ENCODE measurements around the gene SMCO2.
"Not testable (repeated sequence)": the region's sequence is repeated elsewhere in the genome, so short reads cannot be mapped to it uniquely, and the experiment has no call there.

The SMCO2 gene

GRCh38 chr12:27530157-27530922 lies 83.8 kb downstream of the SMCO2 start:
- DNase-seq (ENCODE audit: low spot score) = no peak

DNA sequence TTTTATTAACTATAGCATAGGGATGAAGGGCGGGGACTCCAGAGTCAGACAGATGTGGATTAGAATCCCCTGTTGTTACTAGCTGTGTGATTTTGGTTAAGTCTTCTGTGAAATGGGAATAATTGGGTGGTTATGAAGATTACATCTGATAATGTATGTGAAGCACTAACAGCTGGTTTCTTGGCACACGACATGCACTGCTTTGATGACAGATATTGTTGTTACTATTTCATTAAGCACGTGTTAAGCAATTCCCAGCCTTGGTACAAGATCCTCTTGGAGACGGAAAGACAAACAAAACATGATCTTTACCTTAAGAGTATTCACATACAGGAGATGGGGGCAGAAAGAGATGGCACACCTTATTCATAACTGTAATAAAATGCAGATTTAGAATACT lies 85.4 kb downstream of the SMCO2 start:
- DNase-seq (ENCODE audit: low spot score) = no peak

GRCh38 chr12:27534060-27534764 lies 87.7 kb downstream of the SMCO2 start:
- DNase-seq (ENCODE audit: low spot score) = no peak

DNA sequence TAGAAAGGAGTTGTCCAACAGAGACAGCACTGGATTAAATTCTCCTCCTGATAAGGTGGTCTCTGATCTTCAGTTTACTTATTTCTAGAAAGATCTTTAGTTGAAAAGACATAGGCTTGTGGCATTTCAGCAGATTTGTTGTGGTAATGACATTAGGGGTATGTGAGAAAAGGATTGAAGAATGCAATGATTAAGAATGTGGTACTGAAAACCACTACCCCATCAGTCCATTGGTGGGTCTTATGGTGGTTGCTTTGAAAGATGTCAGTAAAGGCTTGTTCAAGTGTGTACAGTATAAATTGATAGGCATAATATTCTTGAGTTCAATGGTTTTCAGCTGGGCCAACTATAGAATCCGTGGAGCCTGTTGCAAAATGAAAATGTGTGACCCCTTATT lies 88.2 kb downstream of the SMCO2 start:
- no peak for DNase-seq (ENCODE audit: low spot score)

DNA sequence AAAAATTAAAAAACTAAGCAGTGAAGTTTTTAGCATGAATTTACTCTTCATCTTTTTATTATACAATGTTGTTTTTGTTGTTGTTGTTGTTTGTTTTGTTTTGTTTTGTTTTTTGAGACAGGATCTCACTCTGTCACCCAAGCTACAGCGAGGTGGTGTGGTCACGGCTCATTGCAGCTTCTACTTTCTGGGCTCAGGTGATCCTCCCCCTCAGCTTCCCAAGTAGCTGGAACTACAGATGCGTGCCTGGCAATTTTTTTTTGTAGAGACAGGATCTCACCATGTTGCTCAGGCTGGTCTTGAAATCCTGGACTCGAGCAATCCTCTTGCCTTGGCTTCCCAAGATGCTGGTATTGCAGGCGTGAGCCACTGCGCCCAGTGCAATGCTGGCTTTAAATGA lies 88.8 kb downstream of the SMCO2 start:
- no peak for DNase-seq (ENCODE audit: low spot score)

DNA sequence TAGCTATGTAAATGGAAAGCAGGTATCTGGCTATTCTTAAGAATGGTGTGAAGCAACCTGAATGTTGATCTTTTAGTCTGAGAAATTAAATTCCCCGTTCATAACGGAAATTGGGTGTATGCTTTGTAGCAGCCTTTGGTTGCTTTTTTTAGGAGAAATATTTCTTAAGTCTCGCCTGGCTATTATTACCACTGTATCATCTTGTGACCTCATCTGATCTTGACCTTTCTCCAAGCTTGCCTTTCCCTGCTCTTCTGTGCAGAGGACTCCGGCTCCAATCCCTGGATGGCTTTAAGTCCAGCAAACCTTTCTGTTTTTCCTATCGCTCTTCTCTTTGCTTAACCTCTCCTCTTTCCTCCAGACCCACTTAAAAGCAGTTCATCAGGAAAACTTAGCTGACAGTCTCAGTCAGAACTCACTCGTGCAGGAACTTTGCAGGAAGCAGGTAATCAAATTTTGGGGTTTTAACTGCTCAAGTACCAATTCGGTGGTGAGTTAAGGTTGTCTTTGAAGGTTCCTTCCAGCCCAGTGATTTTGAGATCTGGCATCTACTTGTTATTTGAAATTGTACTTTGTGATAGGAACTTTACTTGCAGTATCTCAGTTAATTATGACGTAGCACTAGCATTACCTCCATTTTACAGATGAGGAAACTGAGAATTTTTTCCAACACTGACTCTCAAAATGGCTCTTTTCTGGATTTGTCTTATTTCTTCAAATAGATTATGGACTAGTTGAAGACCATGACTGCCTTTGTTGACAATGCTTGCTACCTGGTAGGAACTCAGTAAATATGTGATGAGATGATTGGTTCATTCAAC lies 91.5 kb downstream of the SMCO2 start:
- no peak for DNase-seq (ENCODE audit: low spot score)

GRCh38 chr12:27539191-27539631 lies 92.7 kb downstream of the SMCO2 start:
- no peak for DNase-seq (ENCODE audit: low spot score)

GRCh38 chr12:27541031-27541719 lies 94.6 kb downstream of the SMCO2 start:
- no peak for DNase-seq (ENCODE audit: low spot score)

- DNase-seq (ENCODE audit: low spot score) = no peak
These were observed 96.1 kb downstream of the SMCO2 start for GRCh38 chr12:27542628-27543027.

DNA sequence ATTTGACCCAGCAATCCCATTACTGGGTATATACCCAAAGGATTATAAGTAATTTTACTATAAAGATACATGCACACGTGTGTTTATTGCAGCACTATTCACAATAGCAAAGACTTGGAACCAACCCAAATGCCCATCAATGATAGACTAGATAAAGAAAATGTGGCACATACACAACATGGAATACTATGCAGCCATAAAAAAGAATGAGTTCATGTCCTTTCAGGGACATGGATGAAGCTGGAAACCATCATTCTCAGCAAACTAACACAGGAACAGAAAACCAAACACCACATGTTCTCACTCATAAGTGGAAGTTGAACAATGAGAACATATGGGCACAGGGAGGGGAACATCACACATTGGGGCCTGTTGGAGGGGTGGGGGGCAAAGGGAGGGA lies 98.3 kb downstream of the SMCO2 start:
- not testable (repeated sequence) for DNase-seq (ENCODE audit: low spot score)

DNA sequence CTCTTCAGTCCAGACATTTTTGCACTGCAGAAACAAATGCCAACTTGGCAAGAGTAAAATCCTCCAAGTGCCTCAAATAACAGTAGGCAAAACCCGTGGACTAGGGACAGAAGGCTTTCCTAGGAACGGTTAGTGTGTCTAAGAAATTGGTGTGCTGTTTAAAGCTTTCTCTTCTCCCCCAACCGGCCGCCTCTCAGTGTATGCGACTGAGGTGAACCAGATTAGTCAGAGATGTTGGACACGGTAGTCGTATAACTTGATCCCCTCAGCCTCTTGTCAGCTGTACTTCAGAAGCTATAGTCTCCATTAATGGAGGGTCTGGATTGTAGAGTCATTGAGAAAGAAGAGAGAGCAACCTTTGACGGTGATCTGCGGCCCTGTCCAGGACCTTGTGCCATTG lies 99.1 kb downstream of the SMCO2 start:
- DNase-seq (ENCODE audit: low spot score) = no peak

DNA sequence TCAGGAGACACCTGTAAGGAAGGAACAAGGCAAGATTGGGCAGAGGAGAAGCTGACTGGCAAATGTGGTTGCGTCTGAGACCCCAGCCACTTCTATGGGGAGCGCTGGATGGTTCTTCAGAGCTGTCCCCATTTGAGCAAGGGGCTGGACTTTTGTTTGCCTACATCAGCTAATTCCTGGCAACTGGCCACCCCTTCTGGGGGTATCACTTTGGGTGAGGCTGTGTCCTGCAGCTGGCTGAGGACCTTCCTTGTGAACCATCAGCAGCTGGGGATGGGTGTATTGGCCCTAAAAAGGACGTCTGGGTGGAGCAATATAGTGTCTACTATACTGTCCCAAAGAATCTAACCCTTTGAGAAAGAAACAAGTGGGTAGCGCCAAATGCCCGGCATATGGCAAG lies 101.1 kb downstream of the SMCO2 start:
- no peak for DNase-seq (ENCODE audit: low spot score)

DNA sequence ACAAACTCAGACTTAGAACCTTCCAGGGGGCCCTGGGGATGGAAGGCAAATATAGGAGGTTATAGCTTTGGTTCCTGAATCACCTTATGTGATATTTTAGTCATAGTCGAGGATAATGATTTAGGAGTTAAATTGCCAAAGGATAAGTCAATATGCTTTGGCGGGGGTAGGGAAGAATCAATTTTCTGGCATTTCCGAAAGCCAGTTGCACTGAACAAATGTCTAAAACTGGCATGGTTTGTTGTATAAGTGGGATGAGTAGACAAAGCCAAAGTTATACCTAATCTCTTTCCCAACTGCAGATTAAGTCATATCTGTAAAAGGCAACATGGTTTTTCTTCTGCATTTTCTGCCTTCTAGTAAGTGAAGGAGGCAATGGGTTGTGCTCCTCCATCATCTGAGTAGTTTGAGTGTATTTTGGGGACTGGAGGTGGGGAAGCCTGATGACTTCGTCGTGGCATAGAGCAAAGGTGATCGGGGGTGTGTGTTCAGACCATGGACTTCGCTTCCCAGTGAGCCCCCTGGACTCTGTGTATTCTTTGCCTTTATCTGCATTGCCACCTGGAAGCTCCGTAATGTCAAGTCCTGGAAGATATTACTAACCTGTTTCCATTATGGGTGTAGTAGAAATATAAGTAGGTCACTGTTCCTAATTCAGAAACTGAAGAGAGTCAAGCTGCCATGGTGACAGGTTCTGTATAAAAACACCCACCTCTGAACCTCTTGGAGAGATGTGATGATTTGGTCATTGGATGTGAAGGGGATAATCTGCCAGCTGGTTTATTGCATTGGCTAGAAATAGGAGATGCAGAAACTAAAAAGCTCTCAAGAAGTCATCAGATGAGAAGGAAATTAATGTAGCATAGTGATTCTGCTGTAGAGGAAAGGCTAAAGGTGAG lies 102.0 kb downstream of the SMCO2 start:
- no peak for DNase-seq (ENCODE audit: low spot score)

DNA sequence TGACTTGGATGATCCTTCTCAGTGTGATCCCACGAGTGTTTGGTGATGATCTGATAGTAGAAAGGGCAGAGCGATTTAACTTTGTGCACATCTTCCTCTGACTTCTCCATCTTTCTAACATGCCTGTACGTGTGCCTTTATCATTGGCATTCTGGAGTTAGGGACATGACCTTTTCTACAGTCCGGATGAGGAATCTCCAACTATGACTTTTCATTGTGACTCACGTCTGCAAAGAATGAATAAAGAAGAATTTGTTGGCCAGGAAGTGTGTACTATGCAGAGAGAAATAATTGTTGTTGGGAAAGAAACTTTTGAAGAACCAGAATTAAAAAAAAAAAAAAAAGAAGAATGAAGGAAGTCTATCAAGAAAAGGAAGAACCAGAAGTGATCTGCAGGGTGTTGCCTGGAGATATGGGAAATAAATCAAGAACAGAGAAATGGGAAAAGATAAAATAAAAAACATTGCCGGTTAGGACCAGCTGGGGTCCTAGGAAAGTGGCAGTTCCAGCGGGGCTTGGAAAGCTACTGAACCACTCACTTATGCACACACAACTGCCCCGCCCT lies 102.8 kb downstream of the SMCO2 start:
- DNase-seq (ENCODE audit: low spot score) = no peak

DNA sequence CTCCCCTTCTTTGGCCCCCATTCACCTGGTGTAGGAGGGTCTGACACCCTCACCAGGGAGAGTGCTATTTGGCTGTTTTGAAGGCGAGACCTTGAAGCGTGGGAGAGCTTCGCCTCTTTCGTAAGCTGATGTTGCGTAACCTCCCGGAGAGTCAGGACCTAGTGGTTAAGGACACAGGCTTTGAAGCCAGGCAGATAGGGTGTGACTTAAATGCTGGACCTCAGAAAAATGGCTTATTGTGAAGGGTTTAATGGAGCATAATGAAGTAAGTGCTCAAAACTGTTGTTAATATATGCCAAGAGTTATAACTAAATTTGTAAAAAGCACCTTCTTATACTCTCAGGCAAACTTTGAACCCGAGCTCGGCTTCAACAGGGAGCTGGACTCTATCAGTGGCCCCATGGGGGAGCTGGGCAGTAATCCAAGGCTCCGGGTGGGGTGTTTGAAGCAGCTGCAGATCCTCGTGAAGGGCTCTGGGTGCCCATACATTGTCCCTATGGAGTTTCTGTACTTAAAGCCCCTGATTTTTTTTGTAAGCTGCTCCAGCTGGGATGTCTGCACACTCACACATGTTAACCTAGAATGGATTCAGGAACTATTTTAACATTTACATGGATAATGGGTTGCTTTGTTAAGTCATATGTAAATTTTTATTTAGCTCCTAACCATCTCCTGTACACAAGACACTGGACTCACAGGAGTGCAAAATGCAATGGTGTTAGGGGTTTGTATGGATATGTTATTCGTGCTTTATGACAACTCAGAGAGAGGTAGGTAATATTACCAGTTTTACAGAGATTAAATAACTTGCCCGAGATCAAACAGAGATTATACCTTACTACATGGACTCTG lies 103.5 kb downstream of the SMCO2 start:
- no peak for DNase-seq (ENCODE audit: low spot score)

- no peak for DNase-seq (ENCODE audit: low spot score)
These were observed 104.1 kb downstream of the SMCO2 start for GRCh38 chr12:27550653-27550975.

- no peak for DNase-seq (ENCODE audit: low spot score)
These were observed 104.8 kb downstream of the SMCO2 start for GRCh38 chr12:27551172-27551840.

Measured in CD4-positive, alpha-beta T cell treated with Interleukin-2 at 100 ng/mL for 4 hours (primary cell).